ENCODE measurements around the gene MORN5.

Gene MORN5

GRCh38 chr9:122218071-122218934 lies 58.6 kb downstream of the MORN5 start:
- DNase-seq, result no peak

- DNase-seq, result no peak
Measured at GRCh38 chr9:122218935-122219855, 59.5 kb downstream of the MORN5 start.

DNA sequence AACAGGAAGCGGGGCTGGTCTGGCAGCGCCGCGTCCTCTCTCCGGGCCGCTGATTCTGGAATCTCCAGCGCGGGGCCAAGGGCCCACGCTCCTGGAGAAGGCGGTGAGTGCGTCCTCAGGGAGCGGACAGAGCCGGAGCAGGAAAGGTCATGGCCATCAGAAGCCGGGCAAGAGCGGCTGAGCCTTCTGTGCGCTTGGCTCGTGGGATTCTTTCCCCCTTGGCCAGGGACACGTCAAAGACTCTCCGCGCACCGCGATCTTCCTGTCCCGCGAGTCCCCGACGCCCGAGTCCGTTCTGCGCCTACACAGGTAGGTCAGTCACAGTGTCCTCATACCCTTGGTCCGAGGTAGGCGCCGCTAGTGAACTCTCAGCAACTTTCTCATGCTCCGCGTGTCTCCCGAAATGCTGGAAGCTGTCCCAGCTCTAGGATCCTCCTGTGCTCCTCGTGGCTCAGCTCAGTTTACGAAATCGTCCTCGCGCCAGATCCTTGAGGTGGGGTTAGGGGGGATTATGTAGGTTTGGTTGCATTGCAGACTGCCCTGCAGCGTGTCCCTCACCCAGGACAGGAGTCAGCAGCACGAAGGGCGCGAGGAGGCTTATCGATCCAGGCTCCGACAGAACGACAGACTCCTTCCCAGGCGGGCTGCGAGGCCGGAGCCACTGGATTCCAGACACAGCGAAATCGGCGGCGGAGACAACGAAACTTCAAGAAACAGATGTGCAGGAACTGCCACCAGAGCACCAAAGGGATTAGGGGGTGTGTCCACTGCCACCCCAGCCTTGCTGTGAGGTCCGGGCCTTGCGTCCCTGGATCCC lies 60.4 kb downstream of the MORN5 start:
- DNase-seq, result no peak

- no peak for DNase-seq
Measured at GRCh38 chr9:122220673-122221182, 61.0 kb downstream of the MORN5 start.

- DNase-seq, result no peak
Measured at GRCh38 chr9:122221183-122221811, 61.6 kb downstream of the MORN5 start.

GRCh38 chr9:122222791-122223190 lies 63.1 kb downstream of the MORN5 start:
- no peak for DNase-seq

DNA sequence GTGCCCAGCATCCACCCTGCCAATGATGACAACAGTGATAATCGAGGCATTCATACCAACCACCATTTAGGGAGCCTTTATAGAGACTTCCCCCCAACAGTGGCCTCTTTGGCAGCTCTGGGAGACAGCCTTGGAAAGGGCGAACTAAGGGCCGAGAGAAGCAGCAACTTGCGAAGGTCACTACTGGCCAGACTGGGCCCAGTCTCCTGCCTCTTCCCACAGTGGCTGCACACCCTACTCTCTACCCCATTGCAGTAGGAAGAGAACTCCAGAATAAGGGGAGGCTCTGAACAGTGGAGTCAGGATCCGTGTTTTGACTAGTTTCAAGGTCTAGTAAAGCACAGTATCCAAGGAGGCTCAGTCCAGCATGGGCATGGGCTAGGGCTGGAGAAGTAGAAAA lies 63.7 kb downstream of the MORN5 start:
- no peak for DNase-seq

DNA sequence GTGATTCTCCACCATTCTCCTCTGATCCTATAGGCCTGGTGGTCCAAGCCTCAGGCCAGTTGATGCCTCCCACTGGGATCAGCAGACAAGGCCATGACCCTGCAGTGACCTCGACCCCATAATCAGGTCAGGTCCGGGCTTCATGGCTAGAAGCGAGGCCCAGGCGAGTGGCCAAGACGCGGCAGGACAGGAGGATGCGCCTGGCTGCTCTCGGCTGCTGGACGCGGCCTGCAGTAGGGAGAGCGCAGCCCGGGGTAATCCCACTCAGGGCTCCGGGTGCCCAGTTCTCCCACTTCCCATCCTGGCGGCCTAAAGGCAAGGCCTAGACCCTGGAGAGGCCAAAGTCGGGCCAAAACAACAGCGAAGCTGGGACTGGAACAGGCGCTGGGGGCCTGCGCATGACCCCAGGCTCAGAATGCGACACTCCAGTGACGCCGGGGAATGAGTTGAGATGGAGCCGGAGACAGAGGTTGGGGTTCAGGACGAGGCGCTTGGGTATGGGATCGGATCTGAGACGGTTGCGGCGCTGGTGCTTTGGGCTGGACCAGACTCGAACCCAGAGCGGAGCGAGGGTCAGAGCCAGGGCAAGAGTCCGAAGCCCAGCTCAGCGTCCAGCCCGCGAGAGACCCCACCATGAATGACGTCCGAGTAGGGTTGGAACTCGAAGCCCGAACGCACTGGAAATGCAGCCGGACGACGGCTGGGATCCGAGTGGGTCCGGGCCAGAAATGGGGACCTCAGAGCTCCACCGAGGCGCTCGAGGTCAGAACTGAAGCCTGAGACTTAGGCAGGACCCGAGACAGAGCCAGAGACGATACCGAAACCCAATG lies 65.8 kb downstream of the MORN5 start:
- DNase-seq, result no peak

DNA sequence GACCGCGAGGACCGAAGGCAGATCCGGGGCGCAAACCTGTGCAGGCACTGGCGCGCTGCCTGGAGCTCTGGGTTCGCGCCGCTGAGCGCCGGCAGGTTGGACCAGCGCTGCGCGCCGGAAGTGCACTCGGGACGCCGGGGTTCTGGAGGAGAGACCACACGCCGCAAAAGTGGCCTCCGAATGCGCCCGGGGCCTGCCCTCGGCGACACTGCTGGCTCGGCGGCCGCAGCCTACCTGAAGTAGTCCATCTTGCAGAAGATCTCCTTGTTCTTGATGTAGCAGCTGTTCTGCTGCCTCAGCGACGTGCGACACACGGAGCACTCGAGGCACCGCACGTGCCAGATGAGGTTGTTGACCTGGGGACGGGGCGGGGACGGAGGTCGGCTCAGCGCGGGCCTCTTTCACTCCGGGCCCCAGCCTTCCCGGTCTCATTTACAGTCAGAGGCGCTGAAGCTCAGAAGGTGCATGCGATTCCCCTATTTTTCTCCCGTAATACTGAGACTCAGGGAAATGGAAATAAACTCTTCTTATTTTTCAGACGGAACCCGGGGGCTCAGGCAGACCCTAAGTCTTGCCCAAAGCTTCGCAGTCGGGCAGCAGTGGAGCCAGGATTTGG lies 66.5 kb downstream of the MORN5 start:
- no peak for DNase-seq

DNA sequence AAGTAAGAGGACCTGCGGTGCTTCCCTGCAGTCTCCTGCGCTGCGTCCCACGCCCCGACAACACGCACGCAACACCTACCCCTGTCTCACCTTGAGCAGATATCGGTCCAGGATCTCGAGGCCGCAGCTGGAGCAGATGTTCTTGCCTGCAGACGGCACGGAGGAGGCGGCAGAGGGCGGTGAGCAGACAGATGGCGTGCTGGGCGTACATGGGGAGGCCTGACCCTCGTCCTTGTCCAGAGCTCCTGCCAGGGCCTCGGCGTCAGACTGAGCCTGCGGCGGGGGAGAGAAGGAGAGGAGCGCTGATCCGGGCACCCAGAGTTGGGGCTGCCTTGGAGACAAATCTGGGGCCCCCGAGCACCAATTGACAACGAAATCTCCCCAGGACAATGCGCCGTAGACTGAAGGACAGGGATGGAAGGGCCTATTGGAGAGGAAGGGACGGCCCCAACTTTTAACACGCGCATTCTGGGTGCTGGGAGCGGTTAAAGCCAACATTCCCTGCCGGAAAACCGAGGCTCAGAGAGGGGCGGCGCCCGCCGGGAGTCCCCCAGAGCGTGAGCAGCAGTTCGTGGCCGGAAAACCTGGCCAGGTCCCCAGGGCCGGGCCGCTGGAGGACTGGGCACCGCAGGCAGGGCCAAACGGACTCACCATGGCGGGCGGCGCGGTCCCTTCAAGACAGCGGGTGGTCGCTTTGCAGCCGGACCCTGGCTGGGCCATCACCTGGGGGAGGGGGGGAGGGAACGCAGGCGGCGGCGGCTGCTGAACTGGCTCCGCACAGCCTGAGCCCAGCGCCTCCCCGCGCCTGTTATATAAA lies 67.3 kb downstream of the MORN5 start:
- DNase-seq, result no peak

DNA sequence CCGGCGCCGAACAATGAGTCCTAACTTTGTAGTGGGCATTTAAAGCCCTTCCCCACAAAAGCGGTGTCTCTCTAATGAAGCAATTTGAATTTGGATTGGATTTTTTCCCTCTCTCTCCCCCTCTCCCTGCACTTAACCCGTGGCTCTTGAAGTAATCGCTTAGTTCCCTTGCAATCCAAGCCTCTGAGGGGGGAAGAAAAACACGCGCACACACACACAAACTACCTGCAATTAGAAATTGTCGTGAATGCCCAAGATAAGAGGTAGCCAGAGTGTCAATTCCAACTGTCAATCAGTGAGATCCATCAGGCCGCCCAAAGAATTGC lies 67.8 kb downstream of the MORN5 start:
- no peak for DNase-seq

- DNase-seq, result no peak
Measured at GRCh38 chr9:122228191-122228567, 68.5 kb downstream of the MORN5 start.

DNA sequence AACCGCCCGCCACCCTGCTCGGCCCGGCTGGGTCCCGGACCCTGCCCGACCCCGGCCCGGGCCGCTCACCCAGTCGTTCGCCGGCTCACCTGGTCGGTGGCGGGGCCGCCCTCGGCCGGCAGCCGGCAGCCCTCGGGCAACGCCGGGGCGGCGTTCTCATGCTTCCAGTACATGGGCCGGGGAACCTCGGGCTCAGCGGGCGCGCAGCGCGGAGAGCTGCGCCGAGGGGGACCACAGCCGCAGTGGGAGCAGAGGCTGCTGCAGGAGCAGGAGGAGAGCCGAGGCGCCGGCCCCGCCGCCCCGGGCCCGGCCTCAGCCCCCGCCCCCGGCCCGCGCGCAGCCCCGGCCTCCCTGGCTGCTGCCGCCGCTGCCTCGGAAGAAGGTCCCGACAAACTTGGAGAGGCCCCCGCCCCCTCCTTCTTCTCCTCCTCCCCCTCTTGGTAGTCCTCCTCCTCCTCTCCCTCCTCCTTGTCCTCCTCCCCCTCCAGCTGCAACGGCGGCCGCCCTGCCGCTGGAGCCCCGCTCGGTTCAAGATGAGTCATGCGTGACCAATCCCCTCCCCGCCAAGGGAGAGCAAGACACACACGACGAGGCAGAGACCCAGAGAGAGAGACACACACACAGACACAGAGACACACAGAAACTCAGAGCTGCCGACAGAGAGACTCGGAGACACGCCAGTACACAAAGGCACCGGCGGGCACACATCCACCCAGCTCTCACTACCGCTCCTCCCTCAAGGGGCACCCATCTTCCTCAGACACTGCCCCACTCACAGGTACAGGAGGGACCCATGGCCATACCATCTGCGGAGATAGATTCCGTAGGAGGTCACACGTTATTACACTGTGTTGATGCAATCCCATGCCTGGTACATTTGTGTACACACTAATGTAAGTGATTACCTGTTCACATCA lies 69.1 kb downstream of the MORN5 start, which contains the start of gene LHX6:
Gene LHX6, minus strand, starts transcription at position 390 of the 917 bp plus-strand sequence. Its CDS starts 217 bp downstream, at position 173.
- DNase-seq, result no peak

- DNase-seq, result no peak
Measured at GRCh38 chr9:122229485-122229837, 69.8 kb downstream of the MORN5 start.

GRCh38 chr9:122232796-122233306 lies 73.1 kb downstream of the MORN5 start:
- no peak for DNase-seq

GRCh38 chr9:122234022-122234748 lies 74.5 kb downstream of the MORN5 start:
- no peak for DNase-seq

DNA sequence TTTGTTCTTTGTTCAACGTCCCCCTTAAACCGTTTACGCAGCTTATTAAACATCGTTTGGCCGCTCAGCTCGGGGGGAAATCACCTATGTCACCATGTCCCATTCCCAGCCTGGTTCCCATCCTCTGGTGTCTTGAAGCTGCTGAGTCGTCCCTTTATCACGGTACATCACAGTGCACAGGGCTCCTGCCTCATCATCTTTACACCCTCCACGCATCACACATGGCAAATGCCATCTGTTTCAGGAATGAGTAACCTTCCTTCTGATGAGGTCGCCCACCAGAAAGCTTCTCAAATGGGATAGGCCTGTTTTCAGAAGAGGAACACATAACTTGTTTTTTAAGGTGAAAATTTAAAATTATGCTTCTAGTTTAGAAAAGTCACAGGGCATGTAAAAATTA lies 77.0 kb downstream of the MORN5 start:
- DNase-seq, result no peak

GRCh38 chr9:122239722-122240121 lies 80.0 kb downstream of the MORN5 start:
- DNase-seq, result no peak
